K562 (cell line): ENCODE data around the gene ANO6. TPM values are rescaled to one million over a fixed set of nuclear protein-coding genes. Genes with fewer than 3 reads are reported as not detected.

ENCODE experiments used
- BRD9 ChIP-seq: fragments of 450-650 bp; IDR thresholded peaks from 2 replicates; pipeline ENCODE4 v1.6.1; 2018; ENCODE audit warnings: low read depth; ENCODE audit not compliant: partially characterized antibody
- CTBP1 ChIP-seq: fragments of 450-650 bp; IDR thresholded peaks from 2 replicates; pipeline ENCODE4 v1.6.1; 2016; ENCODE audit warnings: borderline replicate concordance
- CUX1 ChIP-seq: fragments of 200-800 bp; sonication (Bioruptor generic); IDR thresholded peaks from 2 replicates; pipeline ENCODE4 v1.6.1; 2016; ENCODE audit warnings: missing genetic modification characterization, missing compliant biosample characterization
- GATAD2A ChIP-seq: fragments of 450-650 bp; IDR thresholded peaks from 2 replicates; pipeline ENCODE4 v1.6.1; 2017
- HDAC3 ChIP-seq: fragments of 450-650 bp; IDR thresholded peaks from 2 replicates; pipeline ENCODE4 v1.6.1; 2018; ENCODE audit warnings: borderline replicate concordance, mild to moderate bottlenecking, moderate library complexity; ENCODE audit not compliant: partially characterized antibody
- MYBL2 ChIP-seq, 2 experiments: fragments of 450-650 bp in 1 of 2; sonication (generic) in 1 of 2; formaldehyde crosslinking in 1 of 2; IDR thresholded peaks; 2 replicates each; pipeline versions ENCODE4 v1.6.1 to v1.8.1; 2017 to 2022; ENCODE audit warnings: borderline replicate concordance in 1 of 2, inconsistent platforms in 1 of 2, low read depth in 1 of 2, mild to moderate bottlenecking in 1 of 2, missing genetic modification reagents in 1 of 2, moderate library complexity in 1 of 2
- PKNOX1 ChIP-seq: fragments of 450-650 bp; IDR thresholded peaks from 2 replicates; pipeline ENCODE4 v1.6.1; 2016
- SPI1 ChIP-seq: IDR thresholded peaks from 2 replicates; pipeline ENCODE4 v1.6.1; 2011; ENCODE audit warnings: low read depth, low read length, control low read depth, borderline replicate concordance
- TCF7 ChIP-seq: sonication (generic); IDR thresholded peaks from 2 replicates; pipeline ENCODE4 v1.6.1; 2016; ENCODE audit warnings: antibody characterized with exemption, borderline replicate concordance
- ZKSCAN3 ChIP-seq: fragments of 250-450 bp; sonication (Bioruptor Pico); IDR thresholded peaks from 2 replicates; pipeline ENCODE4 v1.4.0; 2020
- ZNF785 ChIP-seq: fragments of 250-450 bp; sonication (Bioruptor Pico); IDR thresholded peaks from 2 replicates; pipeline ENCODE4 v1.4.0; 2020; ENCODE audit warnings: mild to moderate bottlenecking
- polyA plus RNA-seq, 8 experiments: library from polyadenylated mRNA; depleted of rRNA in 4 of 8; stranded (reverse) in 5 of 8; unstranded in 3 of 8; fragments of >200 nt; fragmentation: Nextera tagmentation in 2 of 8; fragmentation: Illumina TruSeq in 1 of 8; extraction: Ambion mirVana in 2 of 8; extraction: Trizol in 1 of 8; gene quantifications; 2 replicates each; pipeline versions ENCODE4 v1.2.1 to v1.2.3, GENCODE V29; 2011 to 2014; ENCODE audit warnings: inconsistent platforms in 1 of 8, missing spikeins in 1 of 8
- total RNA-seq, 7 experiments: library from RNA; depleted of rRNA in 6 of 7; stranded (reverse); fragments of >200 nt in 6 of 7; fragmentation: Illumina TruSeq in 2 of 7; extraction: Trizol in 2 of 7; gene quantifications; 2 replicates each; pipeline versions ENCODE4 v1.2.1 to v1.2.3, GENCODE V29; 2011 to 2021; ENCODE audit warnings: low replicate concordance in 1 of 7

The ANO6 gene
- total and polyA plus RNA-seq, 9 of the 15 experiments (the other 6 are each of a cell fraction or from before 2014, with no cell fraction given): 3.5 to 24.7 (median 20.3) TPM

GRCh38 chr12:45257185-45257930 is 41.5 kb downstream of the ANO6 start (continued):
- TF ChIP-seq CUX1 (CRISPR knock-in tag) (no peak), PKNOX1 (peak; percentile 21; the same call in 1 of the 2 replicates), ZKSCAN3 (no peak), HDAC3 (no peak), GATAD2A (0 out of 2 replicates have a peak, but pooled peaks have one; percentile 29), ZNF785 (CRISPR knock-in tag) (no peak), SPI1 (peak; percentile 96), BRD9 (no peak), TCF7 (no peak), CTBP1 (peak; percentile 49; the same call in 1 of the 2 replicates), MYBL2 (IDR thresholded peaks at IDR 0.05; ENCODE audit: low read depth) (no peak), MYBL2 (CRISPR knock-in tag; IDR thresholded peaks at IDR 0.05; ENCODE audit: borderline replicate concordance) (no peak)
